Gastroesophageal sphincter (tissue), 4 donors: ENCODE measurements around the gene ROBO1. TPM values are rescaled to one million over a fixed set of nuclear protein-coding genes. Genes with fewer than 3 reads are reported as not detected.

Experiments
- ATAC-seq: fragments of 150-250 bp; one replicate; pipeline ENCODE4 v1.9.1; 2016; ENCODE audit warnings: mild to moderate bottlenecking, moderate library complexity
- H3K27ac ChIP-seq, 4 donors: fragments of 200-600 bp; sonication (generic) in 3 of 4; 1 replicate in 3 of 4; 2 replicates in 1 of 4; pipeline ENCODE4 v1.5.1; 2016 to 2019
- H3K27me3 ChIP-seq: fragments of 200-600 bp; sonication (generic); one replicate; pipeline ENCODE4 v1.5.1; 2019
- H3K36me3 ChIP-seq, 2 donors: fragments of 200-600 bp; sonication (generic); one replicate each; pipeline ENCODE4 v1.5.1; 2019; ENCODE audit warnings: control low read depth in 1 of 2
- H3K4me1 ChIP-seq, 3 donors: fragments of 200-600 bp; sonication (generic); 1 replicate in 2 of 3; 2 replicates in 1 of 3; pipeline ENCODE4 v1.5.1; 2016 to 2019; ENCODE audit warnings: control low read depth in 2 of 3
- H3K4me3 ChIP-seq, 2 donors: fragments of 200-600 bp; sonication (generic); one replicate each; pipeline ENCODE4 v1.5.1; 2019; ENCODE audit warnings: mild to moderate bottlenecking in 1 of 2, moderate library complexity in 1 of 2
- H3K9me3 ChIP-seq, 3 donors: fragments of 200-600 bp; sonication (generic); one replicate each; pipeline ENCODE4 v1.5.1; 2017 to 2019; ENCODE audit warnings: control low read depth in 2 of 3
- EP300 ChIP-seq: sonication (generic); formaldehyde crosslinking; IDR thresholded peaks from one replicate; pipeline ENCODE4 v1.6.1; 2017; ENCODE audit warnings: antibody characterized with exemption, mild to moderate bottlenecking
- POLR2A ChIP-seq, 2 donors: fragments of 450-650 bp; IDR thresholded peaks; one replicate each; pipeline ENCODE4 v1.6.1; 2017; ENCODE audit warnings: antibody characterized with exemption in 2 of 2, mild to moderate bottlenecking in 2 of 2, moderate library complexity in 1 of 2
- POLR2AphosphoS5 ChIP-seq: sonication (generic); formaldehyde crosslinking; IDR thresholded peaks from one replicate; pipeline ENCODE4 v1.6.1; 2017; ENCODE audit warnings: antibody characterized with exemption
- WGBS, 2 donors: methylation state at CpG; one replicate each; pipeline ENCODE4 v1.1.5; 2018; ENCODE audit warnings: low coverage in 1 of 2; 5-methylcytosine and 5-hydroxymethylcytosine counted together
- total RNA-seq, 4 donors: library from RNA; depleted of rRNA; stranded (reverse); fragments of >200 nt; gene quantifications; one replicate each; pipeline ENCODE4 v1.1.0, GENCODE V29; 2016
- TF ChIP-seq, protein P1 (sequence below), 4 experiments: fragments of 200-600 bp in 2 of 4; fragments of 450-650 bp in 2 of 4; sonication (generic) in 1 of 4; IDR thresholded peaks; one replicate each; pipeline ENCODE4 v1.5.1; 2017 to 2019; ENCODE audit warnings: antibody characterized with exemption in 4 of 4, mild to moderate bottlenecking in 2 of 4, moderate library complexity in 2 of 4

ROBO1 gene
- total RNA-seq, 4 donors from 2014 or later = 9.7 to 15.3 (median 12.9) TPM

DNA sequence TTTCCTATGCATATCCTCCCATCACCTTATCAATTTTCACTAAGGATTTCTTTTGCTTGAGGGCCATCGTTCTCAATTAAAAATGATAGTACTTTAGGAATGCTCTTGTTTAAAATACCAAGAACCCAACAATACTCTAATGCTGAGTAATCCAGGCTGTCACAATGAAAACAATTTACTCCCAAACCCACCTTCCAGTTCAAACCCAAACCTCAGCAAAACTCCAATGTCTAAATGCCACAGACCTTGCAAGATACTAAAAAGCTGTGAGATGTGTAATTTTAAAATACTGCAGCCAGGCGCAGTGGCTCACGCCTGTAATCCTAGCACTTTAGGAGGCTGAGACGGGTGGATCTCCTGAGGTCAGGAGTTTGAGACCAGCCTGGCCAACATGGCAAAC lies 889.8 kb downstream of the ROBO1 start:
- H3K27me3 ChIP-seq = no peaks in the 10 kb centered on the region
- no peak overlapping the region for H3K27ac ChIP-seq
- ATAC-seq = no peak
- WGBS, 2 donors = 84 to 100% methylated on average over 1 to 4 of the region's 4 CpGs
- H3K36me3 ChIP-seq = no peaks in the 10 kb centered on the region
- peaks cover 0 to 11% (median 0%) of the 10 kb centered on the region in 3 donors for H3K4me1 ChIP-seq
- TF ChIP-seq EP300 (no peak), POLR2A (IDR thresholded peaks at IDR 0.05) (no peak), POLR2AphosphoS5 (no peak)
- TF ChIP-seq, protein P1, sequence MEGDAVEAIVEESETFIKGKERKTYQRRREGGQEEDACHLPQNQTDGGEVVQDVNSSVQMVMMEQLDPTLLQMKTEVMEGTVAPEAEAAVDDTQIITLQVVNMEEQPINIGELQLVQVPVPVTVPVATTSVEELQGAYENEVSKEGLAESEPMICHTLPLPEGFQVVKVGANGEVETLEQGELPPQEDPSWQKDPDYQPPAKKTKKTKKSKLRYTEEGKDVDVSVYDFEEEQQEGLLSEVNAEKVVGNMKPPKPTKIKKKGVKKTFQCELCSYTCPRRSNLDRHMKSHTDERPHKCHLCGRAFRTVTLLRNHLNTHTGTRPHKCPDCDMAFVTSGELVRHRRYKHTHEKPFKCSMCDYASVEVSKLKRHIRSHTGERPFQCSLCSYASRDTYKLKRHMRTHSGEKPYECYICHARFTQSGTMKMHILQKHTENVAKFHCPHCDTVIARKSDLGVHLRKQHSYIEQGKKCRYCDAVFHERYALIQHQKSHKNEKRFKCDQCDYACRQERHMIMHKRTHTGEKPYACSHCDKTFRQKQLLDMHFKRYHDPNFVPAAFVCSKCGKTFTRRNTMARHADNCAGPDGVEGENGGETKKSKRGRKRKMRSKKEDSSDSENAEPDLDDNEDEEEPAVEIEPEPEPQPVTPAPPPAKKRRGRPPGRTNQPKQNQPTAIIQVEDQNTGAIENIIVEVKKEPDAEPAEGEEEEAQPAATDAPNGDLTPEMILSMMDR (IDR thresholded peaks at IDR 0.05) = no peak
- no peak overlapping the region for H3K4me3 ChIP-seq
- no peaks in the 10 kb centered on the region for H3K9me3 ChIP-seq

DNA sequence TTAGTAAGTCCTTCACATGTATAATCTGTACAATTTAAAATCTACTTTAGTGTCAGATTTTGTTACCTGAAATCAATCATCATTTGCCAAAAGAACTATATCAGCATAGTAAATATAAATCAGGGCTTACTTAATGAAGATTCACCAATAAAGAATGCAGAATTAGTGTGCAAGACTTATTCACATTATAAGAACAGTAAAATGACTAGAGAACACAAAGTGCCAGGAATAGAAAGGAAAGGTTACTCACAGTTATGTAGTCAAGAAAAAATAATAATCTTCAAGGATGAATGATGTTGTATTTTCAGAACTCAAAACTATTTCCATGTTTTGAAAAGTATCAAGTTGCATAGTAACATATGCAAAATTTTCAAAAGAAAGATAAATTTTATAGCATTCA lies 891.9 kb downstream of the ROBO1 start:
- no peaks in the 10 kb centered on the region for H3K36me3 ChIP-seq
- H3K4me3 ChIP-seq = no peak overlapping the region
- ATAC-seq = no peak
- H3K9me3 ChIP-seq = no peaks in the 10 kb centered on the region
- no peaks in the 10 kb centered on the region for H3K27me3 ChIP-seq
- no peak for TF ChIP-seq POLR2AphosphoS5
- TF ChIP-seq POLR2A (IDR thresholded peaks at IDR 0.05) = no peak
- no peak for TF ChIP-seq EP300
- TF ChIP-seq, protein P1 (IDR thresholded peaks at IDR 0.05) = no peak
- H3K4me1 ChIP-seq = peaks cover 0 to 7% (median 0%) of the 10 kb centered on the region in 3 donors
- H3K27ac ChIP-seq = no peak overlapping the region

DNA sequence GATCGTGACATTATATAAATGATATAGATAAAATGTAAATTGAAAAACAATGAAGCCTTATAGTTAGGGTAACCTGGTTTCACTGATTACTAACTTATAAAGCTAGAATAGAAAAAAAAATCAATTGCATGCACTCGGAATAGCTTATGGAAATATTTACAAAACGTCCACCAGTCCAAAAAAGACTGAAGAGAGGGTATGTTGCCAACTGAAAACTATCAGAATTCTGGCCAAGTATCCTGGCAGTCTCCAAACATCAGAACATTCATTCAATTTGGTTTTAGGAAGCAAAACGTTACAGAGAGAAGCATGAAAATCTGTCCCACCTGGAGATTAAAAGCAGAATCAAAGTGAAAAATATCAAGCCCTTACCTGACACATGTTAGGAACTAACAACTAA lies 892.4 kb downstream of the ROBO1 start:
- WGBS, 2 donors = 44 to 45% methylated on average over 4 of the region's 4 CpGs
- TF ChIP-seq POLR2A (IDR thresholded peaks at IDR 0.05) = no peak
- Histone ChIP-seq H3K27ac (no peak overlapping the region), H3K27me3 (no peaks in the 10 kb centered on the region), H3K36me3 (no peaks in the 10 kb centered on the region), H3K4me3 (no peak overlapping the region), H3K9me3 (no peaks in the 10 kb centered on the region), H3K4me1 (peaks cover 0 to 7% (median 0%) of the 10 kb centered on the region in 3 donors)
- no peak for ATAC-seq

DNA sequence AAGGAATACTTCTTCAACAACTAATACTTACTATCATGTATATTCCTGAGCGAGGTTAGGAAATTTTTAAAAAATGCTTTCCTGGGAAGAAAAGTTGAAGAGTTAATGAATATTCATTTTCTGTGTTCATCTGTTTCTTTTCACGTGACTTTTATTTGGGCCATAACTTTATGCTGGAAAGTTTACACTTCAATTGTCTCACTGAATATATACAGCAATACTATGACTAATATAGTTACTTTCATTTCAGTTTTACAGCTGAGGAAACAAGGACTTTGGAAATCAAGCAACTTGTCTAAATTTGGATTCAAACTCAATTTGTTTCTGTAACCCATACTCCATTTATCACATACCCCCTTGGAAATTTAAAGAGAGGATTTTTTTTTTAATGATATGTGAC lies 894.2 kb downstream of the ROBO1 start:
- TF ChIP-seq EP300 (no peak), POLR2AphosphoS5 (no peak), POLR2A (IDR thresholded peaks at IDR 0.05) (no peak)
- TF ChIP-seq, protein P1 (IDR thresholded peaks at IDR 0.05) = no peak
- ATAC-seq = no peak
- Histone ChIP-seq H3K27ac (no peak overlapping the region), H3K9me3 (no peaks in the 10 kb centered on the region), H3K4me3 (no peak overlapping the region), H3K4me1 (peaks cover 0 to 7% (median 0%) of the 10 kb centered on the region in 3 donors), H3K36me3 (no peaks in the 10 kb centered on the region), H3K27me3 (no peaks in the 10 kb centered on the region)
- WGBS, 2 donors = 71 to 83% methylated on average over 2 of the region's 2 CpGs

DNA sequence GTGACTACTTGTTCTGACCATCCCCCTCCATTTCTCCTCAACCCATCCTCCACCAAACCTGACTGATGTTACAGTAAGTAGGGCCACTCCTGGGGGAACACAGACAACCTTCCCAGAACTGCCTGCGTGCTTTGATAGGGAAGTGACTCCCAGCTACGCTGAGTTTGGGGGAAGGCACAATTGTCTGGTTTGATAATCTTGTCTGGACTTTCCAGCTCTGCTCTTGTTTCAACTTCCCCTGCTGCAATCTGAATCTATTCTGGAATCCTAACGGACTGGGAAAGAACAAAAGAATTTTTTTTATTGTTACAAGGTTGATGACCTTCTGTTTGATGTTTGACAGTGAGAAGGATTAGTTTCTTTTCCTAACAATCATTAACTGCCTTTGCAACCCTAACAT lies 895.6 kb downstream of the ROBO1 start:
- TF ChIP-seq, protein P1 (IDR thresholded peaks at IDR 0.05) = no peak
- no peak for TF ChIP-seq POLR2AphosphoS5
- no peak for TF ChIP-seq POLR2A (IDR thresholded peaks at IDR 0.05)
- no peak for TF ChIP-seq EP300
- no peak for ATAC-seq
- H3K4me3 ChIP-seq = no peak overlapping the region

DNA sequence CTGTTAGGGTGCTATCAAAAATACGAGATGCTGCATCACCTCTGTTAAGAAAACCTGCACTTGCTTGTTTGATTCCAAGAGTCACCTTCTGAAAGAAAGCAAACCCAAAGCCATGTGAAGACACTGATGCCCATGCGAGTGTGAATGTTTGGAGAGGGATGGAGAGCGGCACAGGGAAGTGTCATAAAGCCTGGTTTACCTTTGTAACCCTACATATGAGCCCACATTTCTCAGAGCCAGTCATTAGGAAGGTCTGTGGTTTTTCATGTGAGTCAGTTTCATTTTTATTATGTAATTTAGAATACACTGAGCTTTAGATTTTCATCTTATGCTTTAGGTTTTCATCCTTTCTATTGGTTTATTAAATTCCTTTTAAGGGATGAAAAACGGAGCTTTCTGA lies 896.8 kb downstream of the ROBO1 start:
- TF ChIP-seq EP300 (no peak), POLR2A (IDR thresholded peaks at IDR 0.05) (no peak), POLR2AphosphoS5 (no peak)
- TF ChIP-seq, protein P1 (IDR thresholded peaks at IDR 0.05) = no peak
- H3K27me3 ChIP-seq = no peaks in the 10 kb centered on the region
- 79 to 93% methylated on average over 3 to 4 of the region's 4 CpGs for WGBS, 2 donors
- H3K4me3 ChIP-seq = no peak overlapping the region
- no peak for ATAC-seq
- no peaks in the 10 kb centered on the region for H3K9me3 ChIP-seq
- H3K27ac ChIP-seq = no peak overlapping the region
- no peaks in the 10 kb centered on the region for H3K36me3 ChIP-seq
- H3K4me1 ChIP-seq = peaks cover 0 to 7% (median 0%) of the 10 kb centered on the region in 3 donors

More for the DNA sequence above, 895.6 kb downstream of the ROBO1 start:
- H3K27ac ChIP-seq = no peak overlapping the region
- no peaks in the 10 kb centered on the region for H3K9me3 ChIP-seq
- H3K36me3 ChIP-seq = no peaks in the 10 kb centered on the region
- H3K4me1 ChIP-seq = peaks cover 0 to 7% (median 0%) of the 10 kb centered on the region in 3 donors
- no peaks in the 10 kb centered on the region for H3K27me3 ChIP-seq
- 29 to 59% methylated on average over 1 to 3 of the region's 3 CpGs for WGBS, 2 donors
